ENCODE data around the gene DBF4B. TPM values are rescaled to one million over a fixed set of nuclear protein-coding genes. Genes with fewer than 3 reads are reported as not detected.
A peak's percentile ranks its signal among the peaks of the same experiment; 100 is the strongest.
"Not testable (repeated sequence)": the region's sequence is repeated elsewhere in the genome, so short reads cannot be mapped to it uniquely, and the experiment has no call there.

DBF4B gene
- total and polyA plus RNA-seq, 2 donors (not counting 1 experiment from before 2014, with no cell fraction given) = 2.2 to 3.3 TPM

- Histone ChIP-seq H3K9me3 (ENCODE audit: control insufficient read depth, insufficient read depth, low read depth, low read length) (no peaks in the 10 kb centered on the region), H3K79me2 (ENCODE audit: control insufficient read depth, insufficient read depth, low read length) (no peaks in the 10 kb centered on the region), H3K4me3 (replicated peaks in 1 of 4; ENCODE audit: control extremely low read depth in 1 of 4, insufficient read depth in 1 of 4, low read depth in 3 of 4, low read length in 4 of 4) (no peak overlapping the region), H3K4me1 (ENCODE audit: control insufficient read depth, extremely low read depth, insufficient read depth, low read length) (peaks cover under 1% of the 10 kb centered on the region), H4K20me1 (ENCODE audit: control insufficient read depth, extremely low read depth, insufficient read depth, low read length) (no peaks in the 10 kb centered on the region), H3K36me3 (ENCODE audit: control insufficient read depth, insufficient read depth, low read length) (no peaks in the 10 kb centered on the region), H2AFZ (ENCODE audit: low read length) (no peak overlapping the region), H3K27ac (ENCODE audit: insufficient read depth, low read length) (no peak overlapping the region), H3K9ac (ENCODE audit: insufficient read depth, low read length) (no peak overlapping the region), H3K4me2 (ENCODE audit: extremely low read depth, insufficient read depth, low read length) (no peak overlapping the region), H3K27me3 (ENCODE audit: control insufficient read depth, insufficient read depth, low read length) (no peaks in the 10 kb centered on the region)
- DNase-seq (ENCODE audit: low read depth in 2 of 2) = peak; percentile 27 to 59
- TF ChIP-seq CTCF (conservative IDR thresholded peaks at IDR 0.05 in 1 of 2, IDR thresholded peaks at IDR 0.05 in 1 of 2; ENCODE audit: low read depth in 1 of 2, low read length in 2 of 2) (peak in 1 of 2 donors; percentile 67), EZH2 (IDR thresholded peaks at IDR 0.05; ENCODE audit: low read length, missing control alignments) (no peak)
These were observed 35.9 kb upstream of the DBF4B start for GRCh38 chr17:44672479-44673093.

GRCh38 chr17:44673893-44674292 lies 34.6 kb upstream of the DBF4B start:
- Histone ChIP-seq H3K9ac (ENCODE audit: insufficient read depth, low read length) (no peak overlapping the region), H3K9me3 (ENCODE audit: control insufficient read depth, insufficient read depth, low read depth, low read length) (no peaks in the 10 kb centered on the region), H3K79me2 (ENCODE audit: control insufficient read depth, insufficient read depth, low read length) (no peaks in the 10 kb centered on the region), H3K27me3 (ENCODE audit: control insufficient read depth, insufficient read depth, low read length) (no peaks in the 10 kb centered on the region), H3K4me2 (ENCODE audit: extremely low read depth, insufficient read depth, low read length) (no peak overlapping the region), H3K4me3 (replicated peaks in 1 of 4; ENCODE audit: control extremely low read depth in 1 of 4, insufficient read depth in 1 of 4, low read depth in 3 of 4, low read length in 4 of 4) (no peak overlapping the region), H3K4me1 (ENCODE audit: control insufficient read depth, extremely low read depth, insufficient read depth, low read length) (peaks cover 2% of the 10 kb centered on the region), H4K20me1 (ENCODE audit: control insufficient read depth, extremely low read depth, insufficient read depth, low read length) (no peaks in the 10 kb centered on the region), H3K27ac (ENCODE audit: insufficient read depth, low read length) (no peak overlapping the region), H3K36me3 (ENCODE audit: control insufficient read depth, insufficient read depth, low read length) (no peaks in the 10 kb centered on the region), H2AFZ (ENCODE audit: low read length) (no peak overlapping the region)
- TF ChIP-seq CTCF (conservative IDR thresholded peaks at IDR 0.05 in 1 of 2, IDR thresholded peaks at IDR 0.05 in 1 of 2; ENCODE audit: low read depth in 1 of 2, low read length in 2 of 2) = no peak
- TF ChIP-seq EZH2 (IDR thresholded peaks at IDR 0.05; ENCODE audit: low read length, missing control alignments) = no peak
- DNase-seq (ENCODE audit: low read depth in 2 of 2) = peak in 1 of 2 donors; percentile 18

- Histone ChIP-seq H3K9ac (ENCODE audit: insufficient read depth, low read length) (no peak overlapping the region), H3K36me3 (ENCODE audit: control insufficient read depth, insufficient read depth, low read length) (no peaks in the 10 kb centered on the region), H3K27me3 (ENCODE audit: control insufficient read depth, insufficient read depth, low read length) (no peaks in the 10 kb centered on the region), H4K20me1 (ENCODE audit: control insufficient read depth, extremely low read depth, insufficient read depth, low read length) (no peaks in the 10 kb centered on the region), H3K4me3 (replicated peaks in 1 of 4; ENCODE audit: control extremely low read depth in 1 of 4, insufficient read depth in 1 of 4, low read depth in 3 of 4, low read length in 4 of 4) (no peak overlapping the region), H3K27ac (ENCODE audit: insufficient read depth, low read length) (no peak overlapping the region), H3K4me2 (ENCODE audit: extremely low read depth, insufficient read depth, low read length) (peak overlapping the region; percentile 55), H2AFZ (ENCODE audit: low read length) (no peak overlapping the region), H3K4me1 (ENCODE audit: control insufficient read depth, extremely low read depth, insufficient read depth, low read length) (peaks cover 2% of the 10 kb centered on the region), H3K9me3 (ENCODE audit: control insufficient read depth, insufficient read depth, low read depth, low read length) (no peaks in the 10 kb centered on the region), H3K79me2 (ENCODE audit: control insufficient read depth, insufficient read depth, low read length) (no peaks in the 10 kb centered on the region)
- peak; percentile 18 to 52 for DNase-seq (ENCODE audit: low read depth in 2 of 2)
- TF ChIP-seq EZH2 (IDR thresholded peaks at IDR 0.05; ENCODE audit: low read length, missing control alignments) = no peak
- no peak for TF ChIP-seq CTCF (conservative IDR thresholded peaks at IDR 0.05 in 1 of 2, IDR thresholded peaks at IDR 0.05 in 1 of 2; ENCODE audit: low read depth in 1 of 2, low read length in 2 of 2)
These were observed 31.3 kb upstream of the DBF4B start for GRCh38 chr17:44677136-44677535.

- H3K36me3 ChIP-seq (ENCODE audit: control insufficient read depth, insufficient read depth, low read length); H3K27me3 ChIP-seq (ENCODE audit: control insufficient read depth, insufficient read depth, low read length): not testable (repeated sequence)
These were observed 25.2 kb upstream of the DBF4B start for GRCh38 chr17:44683303-44683702.

More at GRCh38 chr17:44683303-44683702, 25.2 kb upstream of the DBF4B start:
- not testable (repeated sequence) for H4K20me1 ChIP-seq (ENCODE audit: control insufficient read depth, extremely low read depth, insufficient read depth, low read length); H3K9me3 ChIP-seq (ENCODE audit: control insufficient read depth, insufficient read depth, low read depth, low read length); H3K4me1 ChIP-seq (ENCODE audit: control insufficient read depth, extremely low read depth, insufficient read depth, low read length); H2AFZ ChIP-seq (ENCODE audit: low read length); H3K4me3 ChIP-seq (replicated peaks in 1 of 4; ENCODE audit: control extremely low read depth in 1 of 4, insufficient read depth in 1 of 4, low read depth in 3 of 4, low read length in 4 of 4); DNase-seq (ENCODE audit: low read depth in 2 of 2); H3K27ac ChIP-seq (ENCODE audit: insufficient read depth, low read length); H3K9ac ChIP-seq (ENCODE audit: insufficient read depth, low read length); H3K79me2 ChIP-seq (ENCODE audit: control insufficient read depth, insufficient read depth, low read length); H3K4me2 ChIP-seq (ENCODE audit: extremely low read depth, insufficient read depth, low read length)

Data from fibroblast of lung (primary cell).